MM.1S (cell line): Measurements from ENCODE around the gene RFNG.

Experiments
- CTCF ChIP-seq: fragments of 300-600 bp; sonication (generic); IDR thresholded peaks from 2 replicates; pipeline ENCODE4 v1.5.1; 2016; ENCODE audit warnings: antibody characterized with exemption, low read length, mixed read lengths
- EZH2 ChIP-seq: fragments of 300-600 bp; sonication (generic); optimal IDR thresholded peaks from 2 replicates; pipeline ENCODE3; 2017; ENCODE audit warnings: low read depth, mild to moderate bottlenecking, antibody characterized with exemption, low read length, mixed read lengths
- EZH2phosphoT487 ChIP-seq: fragments of 300-600 bp; sonication (generic); IDR thresholded peaks from 2 replicates; pipeline ENCODE4 v1.6.1; 2018; ENCODE audit warnings: antibody characterized with exemption, low read length

- TF ChIP-seq EZH2phosphoT487 (no peak), CTCF (no peak), EZH2 (no peak)
Measured at GRCh38 chr17:82097919-82098168, 46.2 kb upstream of the RFNG start.
